Measurements from ENCODE around the gene ABI2.
"Not testable (repeated sequence)": the region's sequence is repeated elsewhere in the genome, so short reads cannot be mapped to it uniquely, and the experiment has no call there.

Gene ABI2

GRCh38 chr2:203327901-203328759 is at the start of gene ABI2:
TSS of gene ABI2 (plus strand) at chr2:203328394. CDS start at chr2:203328515, 121 bp downstream.
- in situ Hi-C loops (cut with MboI; ENCODE audit: low sequenced_read_pairs) = no loop called here

GRCh38 chr2:203279288-203279687 is 48.9 kb upstream of the ABI2 start:
- in situ Hi-C loops (cut with MboI; ENCODE audit: low sequenced_read_pairs) = no loop called here

- in situ Hi-C loops (cut with MboI; ENCODE audit: low sequenced_read_pairs) = no loop called here
Observed at GRCh38 chr2:203280428-203281064, 47.6 kb upstream of the ABI2 start.

GRCh38 chr2:203282101-203282500 is 46.1 kb upstream of the ABI2 start:
- in situ Hi-C loops (cut with MboI; ENCODE audit: low sequenced_read_pairs) = no loop called here

- in situ Hi-C loops (cut with MboI; ENCODE audit: low sequenced_read_pairs) = no loop called here
Observed at GRCh38 chr2:203286532-203286931, 41.7 kb upstream of the ABI2 start.

GRCh38 chr2:203301667-203302066 is 26.5 kb upstream of the ABI2 start:
- in situ Hi-C loops (cut with MboI; ENCODE audit: low sequenced_read_pairs) = no loop called here

- in situ Hi-C loops (cut with MboI; ENCODE audit: low sequenced_read_pairs) = not testable (repeated sequence)
Observed at GRCh38 chr2:203302586-203302985, 25.6 kb upstream of the ABI2 start.

- in situ Hi-C loops (cut with MboI; ENCODE audit: low sequenced_read_pairs) = no loop called here
Observed at GRCh38 chr2:203310688-203311436, 17.3 kb upstream of the ABI2 start.

- in situ Hi-C loops (cut with MboI; ENCODE audit: low sequenced_read_pairs) = no loop called here
Observed at GRCh38 chr2:203326356-203326755, 1.8 kb upstream of the ABI2 start.

- in situ Hi-C loops (cut with MboI; ENCODE audit: low sequenced_read_pairs) = no loop called here
Observed at GRCh38 chr2:203327582-203327900, 653 bp upstream of the ABI2 start.

GRCh38 chr2:203328760-203329540 is 756 bp downstream of the ABI2 start:
- in situ Hi-C loops (cut with MboI; ENCODE audit: low sequenced_read_pairs) = no loop called here

- in situ Hi-C loops (cut with MboI; ENCODE audit: low sequenced_read_pairs) = no loop called here
Observed at GRCh38 chr2:203330434-203330833, 2.2 kb downstream of the ABI2 start.

GRCh38 chr2:203338322-203338721 is 10.1 kb downstream of the ABI2 start:
- in situ Hi-C loops (cut with MboI; ENCODE audit: low sequenced_read_pairs) = no loop called here

GRCh38 chr2:203340791-203341487 is 12.7 kb downstream of the ABI2 start:
- in situ Hi-C loops (cut with MboI; ENCODE audit: low sequenced_read_pairs) = no loop called here

GRCh38 chr2:203341741-203342310 is 13.6 kb downstream of the ABI2 start:
- in situ Hi-C loops (cut with MboI; ENCODE audit: low sequenced_read_pairs) = no loop called here

GRCh38 chr2:203342374-203342773 is 14.2 kb downstream of the ABI2 start:
- in situ Hi-C loops (cut with MboI; ENCODE audit: low sequenced_read_pairs) = not testable (repeated sequence)

- in situ Hi-C loops (cut with MboI; ENCODE audit: low sequenced_read_pairs) = no loop called here
Observed at GRCh38 chr2:203344667-203345066, 16.5 kb downstream of the ABI2 start.

- in situ Hi-C loops (cut with MboI; ENCODE audit: low sequenced_read_pairs) = no loop called here
Observed at GRCh38 chr2:203346612-203347011, 18.4 kb downstream of the ABI2 start.

GRCh38 chr2:203347375-203347774 is 19.2 kb downstream of the ABI2 start:
- in situ Hi-C loops (cut with MboI; ENCODE audit: low sequenced_read_pairs) = no loop called here

Measured in hTERT RPE-1 (cell line).